Common myeloid progenitor, CD34-positive (primary cell): ENCODE data around the gene ANKRD6. TPM values are rescaled to one million over a fixed set of nuclear protein-coding genes. Genes with fewer than 3 reads are reported as not detected.

ENCODE experiments used
- CTCF ChIA-PET: fragments of 350-600 bp; sonication (Branson Sonifier 250); formaldehyde crosslinking; loops from one replicate; lab custom pipeline; 2021; ENCODE audit warnings: antibody characterized with exemption; lab: Charles Lee
- POLR2A ChIA-PET: fragments of 350-600 bp; sonication (Branson Sonifier 250); formaldehyde crosslinking; loops from one replicate; lab custom pipeline; 2021; ENCODE audit warnings: antibody characterized with exemption; lab: Charles Lee
- DNase-seq, 3 donors: peaks; one replicate each; pipeline versions ENCODE4 v3.0.0 to v3.0.0-alpha.2; 2013
- H3K27ac ChIP-seq, 2 experiments: 1 replicate in 1 of 2; 2 replicates in 1 of 2; pipeline ENCODE4 v1.7.0; 2013; ENCODE audit warnings: inconsistent platforms in 2 of 2, low read length in 2 of 2, mild to moderate bottlenecking in 2 of 2, low read depth in 1 of 2, moderate library complexity in 1 of 2; ENCODE audit not compliant: severe bottlenecking in 2 of 2, insufficient read depth in 1 of 2, poor library complexity in 1 of 2
- H3K27me3 ChIP-seq, 5 experiments: replicated peaks in 2 of 5; 1 replicate in 3 of 5; 2 replicates in 2 of 5; pipeline versions ENCODE4 v1.6.1 to v1.7.0; 2013; ENCODE audit warnings: low read length in 4 of 5, mild to moderate bottlenecking in 2 of 5, moderate library complexity in 2 of 5, inconsistent platforms in 1 of 5; ENCODE audit not compliant: insufficient read depth in 5 of 5, control insufficient read depth in 4 of 5
- H3K36me3 ChIP-seq, 4 experiments: 1 replicate in 2 of 4; 2 replicates in 2 of 4; pipeline versions ENCODE4 v1.6.1 to v1.7.0; 2013; ENCODE audit warnings: low read length in 3 of 4, control low read depth in 1 of 4, mild to moderate bottlenecking in 1 of 4; ENCODE audit not compliant: control insufficient read depth in 4 of 4, insufficient read depth in 4 of 4
- H3K4me1 ChIP-seq, 4 experiments: 1 replicate in 3 of 4; 2 replicates in 1 of 4; pipeline versions ENCODE4 v1.6.1 to v1.7.1; 2013; ENCODE audit warnings: low read length in 3 of 4, mild to moderate bottlenecking in 3 of 4, control low read depth in 1 of 4, inconsistent platforms in 1 of 4, moderate library complexity in 1 of 4; ENCODE audit not compliant: control insufficient read depth in 4 of 4, insufficient read depth in 4 of 4; ENCODE audit errors: control extremely low read depth in 1 of 4
- H3K4me3 ChIP-seq, 7 experiments: 1 replicate in 4 of 7; 2 replicates in 3 of 7; pipeline versions ENCODE4 v1.5.1 to v1.7.0; 2013; ENCODE audit warnings: mild to moderate bottlenecking in 7 of 7, low read length in 6 of 7, moderate library complexity in 6 of 7, inconsistent platforms in 2 of 7, low read depth in 2 of 7, control low read depth in 1 of 7; ENCODE audit not compliant: insufficient read depth in 4 of 7, control insufficient read depth in 1 of 7; ENCODE audit errors: extremely low read depth in 1 of 7
- H3K9me3 ChIP-seq, 5 experiments: 1 replicate in 4 of 5; 2 replicates in 1 of 5; pipeline versions ENCODE4 v1.6.1 to v1.7.1; 2013; ENCODE audit warnings: low read length in 4 of 5, mild to moderate bottlenecking in 2 of 5, inconsistent platforms in 1 of 5, low read depth in 1 of 5, moderate library complexity in 1 of 5; ENCODE audit not compliant: control insufficient read depth in 4 of 5, insufficient read depth in 2 of 5; ENCODE audit errors: control extremely low read depth in 1 of 5
- WGBS: methylation state at CpG from one replicate; pipeline ENCODE4 v1.1.5; 2013; ENCODE audit not compliant: insufficient coverage; 5-methylcytosine and 5-hydroxymethylcytosine counted together
- polyA plus RNA-seq: library from polyadenylated mRNA; unstranded; fragments of 120-200 nt; gene quantifications from one replicate; pipeline ENCODE4 v1.2.1, GENCODE V29; 2013

Gene ANKRD6
- 13.3 TPM for polyA plus RNA-seq

- H3K27ac ChIP-seq = no peak within 1 kb of the TSS
- peak; percentile 72 to 78 (median 75) for DNase-seq
- no peaks in the 10 kb centered on the region for H3K36me3 ChIP-seq
- peaks cover 0 to 23% (median 14%) of the 10 kb centered on the region in 4 experiments for H3K4me1 ChIP-seq
- CTCF ChIA-PET = interaction anchor here (0.7 to 5.4 kb wide), 29 partner anchors 8 to 450 kb away, joined by 3 to 58 read pairs (median 4); partner anchors contain the start of gene RRAGD
- 0% methylated on average over 14 of the region's 38 CpGs for WGBS
- no peaks in the 10 kb centered on the region for H3K27me3 ChIP-seq
- POLR2A ChIA-PET = interaction anchor here (1.6 kb wide), 1 partner anchor 21 kb away, joined by 4 read pairs; the partner anchor contains the start of gene RRAGD
- H3K9me3 ChIP-seq = no peaks in the 10 kb centered on the region
- peak within 1 kb of the TSS; percentile 63 to 83 (median 73) for H3K4me3 ChIP-seq
Observed at GRCh38 chr6:89432875-89433251, at the start of gene ANKRD6. Gene ANKRD6 (plus strand): TSS chr6:89433152. CDS start chr6:89566977, 133,825 bp downstream.

DNA sequence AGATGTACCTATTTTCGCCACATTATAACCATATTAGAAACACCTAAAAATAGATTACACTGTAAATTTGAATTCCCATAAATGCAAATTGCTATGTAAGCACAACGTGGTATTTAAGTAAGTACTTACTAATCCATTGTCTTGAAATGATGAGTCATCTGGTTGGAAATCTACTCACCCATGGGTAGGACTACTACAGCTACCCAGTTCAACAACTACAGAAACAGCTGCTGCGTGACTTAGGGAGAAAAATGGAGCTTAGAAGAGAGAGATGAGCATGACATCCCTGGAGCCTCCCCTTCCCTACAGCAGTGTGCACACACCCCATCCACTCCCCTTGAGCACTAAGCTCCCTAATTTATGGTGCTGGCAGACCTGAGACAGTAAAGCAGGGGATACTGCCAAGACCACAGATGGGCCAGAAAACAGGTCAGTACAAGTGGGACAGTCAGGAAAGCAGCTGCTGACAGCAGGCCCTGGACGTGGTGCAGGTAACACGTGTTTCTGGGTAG is 47.7 kb upstream of the ANKRD6 start:
- DNase-seq = peak in 1 of 3 donors; percentile 23
- peaks cover 0 to 3% (median under 1%) of the 10 kb centered on the region in 4 experiments for H3K4me1 ChIP-seq
- POLR2A ChIA-PET = no interaction called here

DNA sequence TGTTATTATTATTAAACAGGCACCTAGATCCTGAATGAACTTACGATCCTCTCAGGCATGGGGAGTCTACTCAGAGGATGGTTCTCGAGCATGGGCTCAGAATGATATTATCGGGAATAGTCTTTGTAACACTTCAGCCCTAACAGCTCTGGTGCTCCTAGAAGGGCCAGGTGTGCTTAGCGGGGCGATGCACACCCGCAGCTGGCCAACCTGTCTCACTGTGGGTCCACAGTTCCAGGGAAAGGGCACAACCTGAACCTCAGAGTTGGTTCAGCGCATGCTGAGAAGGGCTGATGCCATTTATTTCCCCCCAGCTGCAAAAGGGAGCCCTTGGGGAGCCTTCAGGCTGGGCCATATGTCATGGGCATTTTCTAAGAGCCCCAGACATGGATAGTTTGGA is 47.1 kb upstream of the ANKRD6 start:
- no peak for DNase-seq
- Histone ChIP-seq H3K27me3 (no peaks in the 10 kb centered on the region), H3K9me3 (no peaks in the 10 kb centered on the region), H3K4me1 (no peaks in the 10 kb centered on the region), H3K36me3 (peaks cover 5 to 20% (median 14%) of the 10 kb centered on the region in 4 experiments), H3K4me3 (no peak overlapping the region), H3K27ac (no peak overlapping the region)
- 96% methylated on average over 7 of the region's 7 CpGs for WGBS
- ChIA-PET POLR2A (no interaction called here), CTCF (interaction anchor here (0.9 to 1.4 kb wide), 2 partner anchors 14 to 128 kb away, joined by 3 read pairs; no protein-coding TSS in a partner anchor)

More for the DNA sequence above, 47.7 kb upstream of the ANKRD6 start:
- peaks cover 5 to 20% (median 14%) of the 10 kb centered on the region in 4 experiments for H3K36me3 ChIP-seq
- CTCF ChIA-PET = interaction anchor here (0.8 to 1.5 kb wide), 5 partner anchors 9 to 129 kb away, joined by 3 to 5 read pairs (median 3); no protein-coding TSS in a partner anchor
- H3K9me3 ChIP-seq = no peaks in the 10 kb centered on the region
- WGBS = 83% methylated on average over 1 of the region's 5 CpGs
- no peak overlapping the region for H3K4me3 ChIP-seq
- H3K27ac ChIP-seq = no peak overlapping the region
- no peaks in the 10 kb centered on the region for H3K27me3 ChIP-seq

DNA sequence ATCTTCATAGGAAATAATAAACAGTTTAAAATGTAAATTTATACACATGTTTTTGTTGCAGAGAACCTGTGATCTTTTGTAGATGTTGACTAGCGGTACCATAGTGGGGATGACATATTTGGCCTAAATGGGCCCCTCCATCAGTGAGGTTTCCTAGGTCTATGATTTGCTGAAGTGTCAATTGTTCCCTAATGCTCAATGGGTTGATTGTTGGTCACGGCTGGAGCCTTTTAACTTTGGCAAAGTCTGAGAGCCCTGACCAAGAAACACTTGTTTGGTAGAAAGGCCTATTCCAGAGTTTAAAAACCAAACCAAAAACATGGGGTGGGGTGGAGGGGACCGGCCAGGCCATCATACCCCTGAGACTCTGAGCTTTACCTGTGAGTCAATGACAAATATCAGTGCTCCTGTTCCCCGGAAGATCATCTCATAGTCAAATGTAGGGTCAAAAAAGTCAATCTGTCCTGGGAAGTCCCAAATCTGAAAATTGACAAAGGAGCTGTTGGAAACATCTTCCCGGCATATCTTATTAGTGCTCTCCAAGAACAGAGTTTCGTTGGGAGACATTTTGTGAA is 45.9 kb upstream of the ANKRD6 start:
- DNase-seq = no peak
- Histone ChIP-seq H3K9me3 (no peaks in the 10 kb centered on the region), H3K4me1 (no peaks in the 10 kb centered on the region), H3K4me3 (no peak overlapping the region), H3K27ac (no peak overlapping the region), H3K36me3 (peaks cover 5 to 20% (median 14%) of the 10 kb centered on the region in 4 experiments), H3K27me3 (no peaks in the 10 kb centered on the region)
- 95% methylated on average over 5 of the region's 6 CpGs for WGBS
- POLR2A ChIA-PET = no interaction called here
- CTCF ChIA-PET = interaction anchor here (1.5 to 3.0 kb wide), 2 partner anchors 8 to 15 kb away, joined by 5 to 10 read pairs; no protein-coding TSS in a partner anchor

DNA sequence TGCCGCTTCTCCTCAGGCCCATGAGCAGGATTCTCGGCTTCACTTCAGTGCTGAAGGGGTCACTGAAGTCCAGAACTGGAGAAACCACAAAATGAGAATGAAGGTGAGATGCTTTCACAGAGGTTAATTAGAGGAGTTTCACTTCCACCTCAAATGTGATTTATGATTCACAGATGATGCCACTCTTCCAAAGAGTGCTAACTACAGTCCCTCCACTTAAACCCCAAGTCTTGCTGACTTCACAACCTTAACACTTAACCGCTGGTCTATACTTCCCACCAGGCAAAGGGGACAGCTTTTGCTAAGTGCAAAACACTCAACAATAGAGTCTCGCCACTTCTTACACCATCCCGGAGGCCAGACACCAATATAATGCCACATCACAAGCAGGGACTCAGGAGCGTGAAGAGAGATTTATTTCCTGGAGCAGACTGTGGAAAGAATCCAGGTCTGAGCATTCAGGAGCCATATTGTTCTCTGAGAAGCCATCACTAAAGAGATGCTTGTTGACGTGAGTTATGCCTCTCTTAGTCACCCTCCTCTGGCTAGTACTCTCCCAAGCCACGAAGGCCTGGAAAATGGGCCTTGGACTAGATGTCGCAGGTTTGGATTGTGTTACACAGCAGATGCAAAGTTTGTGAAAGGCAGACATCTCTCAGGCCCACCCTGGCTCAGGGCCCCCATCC is 45.3 kb upstream of the ANKRD6 start:
- Histone ChIP-seq H3K36me3 (peaks cover 5 to 20% (median 14%) of the 10 kb centered on the region in 4 experiments), H3K4me1 (no peaks in the 10 kb centered on the region), H3K27ac (no peak overlapping the region), H3K9me3 (no peaks in the 10 kb centered on the region), H3K27me3 (no peaks in the 10 kb centered on the region), H3K4me3 (no peak overlapping the region)
- POLR2A ChIA-PET = no interaction called here
- no peak for DNase-seq
- CTCF ChIA-PET = interaction anchor here (1.5 to 3.0 kb wide), 2 partner anchors 9 to 16 kb away, joined by 5 to 10 read pairs; no protein-coding TSS in a partner anchor
- WGBS = 100% methylated on average over 6 of the region's 9 CpGs

- no peak overlapping the region for H3K4me3 ChIP-seq
- CTCF ChIA-PET = interaction anchor here (1.0 to 3.0 kb wide), 4 partner anchors 10 to 44 kb away, joined by 3 to 10 read pairs (median 6); partner anchors contain the start of gene ANKRD6
- no peak overlapping the region for H3K27ac ChIP-seq
- 95% methylated on average over 5 of the region's 6 CpGs for WGBS
- H3K36me3 ChIP-seq = peaks cover 8 to 20% (median 14%) of the 10 kb centered on the region in 4 experiments
- H3K27me3 ChIP-seq = no peaks in the 10 kb centered on the region
- POLR2A ChIA-PET = no interaction called here
- H3K9me3 ChIP-seq = peaks cover 0 to 1% (median 0%) of the 10 kb centered on the region in 5 experiments
- no peaks in the 10 kb centered on the region for H3K4me1 ChIP-seq
- no peak for DNase-seq
Observed at GRCh38 chr6:89388846-89389245, 44.1 kb upstream of the ANKRD6 start.
